ENCODE measurements around the gene NFATC2.

NFATC2 gene

GRCh38 chr20:51578145-51578459 is 35.6 kb upstream of the NFATC2 start:
- Histone ChIP-seq H3K9me3 (ENCODE audit: insufficient read depth, low read length) (no peaks in the 10 kb centered on the region; the same call in 1 of the 2 replicates), H3K79me2 (ENCODE audit: low read length) (no peaks in the 10 kb centered on the region), H4K20me1 (ENCODE audit: insufficient read depth, low read length) (no peaks in the 10 kb centered on the region), H3K4me3 (ENCODE audit: low read length) (no peak overlapping the region), H3K9ac (ENCODE audit: low read length) (no peak overlapping the region), H3K4me2 (ENCODE audit: low read length) (no peak overlapping the region), H3K36me3 (replicated peaks; ENCODE audit: low read depth, low read length) (no peaks in the 10 kb centered on the region), H2AFZ (ENCODE audit: low read depth, low read length) (no peak overlapping the region), H3K27ac (ENCODE audit: low read length) (no peak overlapping the region), H3K4me1 (ENCODE audit: low read length) (peaks cover 9% of the 10 kb centered on the region), H3K27me3 (ENCODE audit: low read depth, low read length) (no peaks in the 10 kb centered on the region)
- TF ChIP-seq CTCF (IDR thresholded peaks at IDR 0.05; ENCODE audit: low read depth, low read length) = no peak
- TF ChIP-seq EZH2phosphoT487 (IDR thresholded peaks at IDR 0.05; ENCODE audit: low read depth) = no peak

- Histone ChIP-seq H3K4me3 (ENCODE audit: low read length) (no peak overlapping the region), H3K9ac (ENCODE audit: low read length) (no peak overlapping the region), H3K4me1 (ENCODE audit: low read length) (peaks cover 9% of the 10 kb centered on the region), H3K27ac (ENCODE audit: low read length) (no peak overlapping the region), H2AFZ (ENCODE audit: low read depth, low read length) (no peak overlapping the region), H3K9me3 (ENCODE audit: insufficient read depth, low read length) (no peaks in the 10 kb centered on the region; the same call in 1 of the 2 replicates), H3K4me2 (ENCODE audit: low read length) (no peak overlapping the region), H3K79me2 (ENCODE audit: low read length) (no peaks in the 10 kb centered on the region), H3K36me3 (replicated peaks; ENCODE audit: low read depth, low read length) (no peaks in the 10 kb centered on the region), H4K20me1 (ENCODE audit: insufficient read depth, low read length) (no peaks in the 10 kb centered on the region), H3K27me3 (ENCODE audit: low read depth, low read length) (no peaks in the 10 kb centered on the region)
- TF ChIP-seq EZH2phosphoT487 (IDR thresholded peaks at IDR 0.05; ENCODE audit: low read depth) = no peak
- TF ChIP-seq CTCF (IDR thresholded peaks at IDR 0.05; ENCODE audit: low read depth, low read length) = no peak; the same call in 1 of the 2 replicates
These were observed 35.1 kb upstream of the NFATC2 start for GRCh38 chr20:51577432-51578144.

- no peak overlapping the region for H3K4me3 ChIP-seq (ENCODE audit: low read length)
- no peak overlapping the region for H2AFZ ChIP-seq (ENCODE audit: low read depth, low read length)
- H3K36me3 ChIP-seq (replicated peaks; ENCODE audit: low read depth, low read length) = no peaks in the 10 kb centered on the region
- no peak overlapping the region for H3K9ac ChIP-seq (ENCODE audit: low read length)
- no peaks in the 10 kb centered on the region for H3K27me3 ChIP-seq (ENCODE audit: low read depth, low read length)
- H3K4me2 ChIP-seq (ENCODE audit: low read length) = no peak overlapping the region
- H4K20me1 ChIP-seq (ENCODE audit: insufficient read depth, low read length) = no peaks in the 10 kb centered on the region
- TF ChIP-seq CTCF (IDR thresholded peaks at IDR 0.05; ENCODE audit: low read depth, low read length) = no peak
- H3K9me3 ChIP-seq (ENCODE audit: insufficient read depth, low read length) = no peaks in the 10 kb centered on the region; the same call in 1 of the 2 replicates
- no peaks in the 10 kb centered on the region for H3K79me2 ChIP-seq (ENCODE audit: low read length)
- peaks cover under 1% of the 10 kb centered on the region for H3K4me1 ChIP-seq (ENCODE audit: low read length)
- no peak overlapping the region for H3K27ac ChIP-seq (ENCODE audit: low read length)
These were observed 33.0 kb upstream of the NFATC2 start for GRCh38 chr20:51575486-51575885.

- no peak overlapping the region for H3K4me2 ChIP-seq (ENCODE audit: low read length)
- H3K4me1 ChIP-seq (ENCODE audit: low read length) = no peaks in the 10 kb centered on the region
- no peaks in the 10 kb centered on the region for H3K36me3 ChIP-seq (replicated peaks; ENCODE audit: low read depth, low read length)
- no peaks in the 10 kb centered on the region for H3K27me3 ChIP-seq (ENCODE audit: low read depth, low read length)
- no peak overlapping the region for H3K9ac ChIP-seq (ENCODE audit: low read length)
- no peaks in the 10 kb centered on the region; the same call in 1 of the 2 replicates for H3K9me3 ChIP-seq (ENCODE audit: insufficient read depth, low read length)
- no peak overlapping the region for H2AFZ ChIP-seq (ENCODE audit: low read depth, low read length)
- H3K79me2 ChIP-seq (ENCODE audit: low read length) = no peaks in the 10 kb centered on the region
- H3K4me3 ChIP-seq (ENCODE audit: low read length) = no peak overlapping the region
- no peak overlapping the region for H3K27ac ChIP-seq (ENCODE audit: low read length)
- H4K20me1 ChIP-seq (ENCODE audit: insufficient read depth, low read length) = no peaks in the 10 kb centered on the region
- no peak for TF ChIP-seq EZH2phosphoT487 (IDR thresholded peaks at IDR 0.05; ENCODE audit: low read depth)
- no peak for TF ChIP-seq CTCF (IDR thresholded peaks at IDR 0.05; ENCODE audit: low read depth, low read length)
These were observed 31.9 kb upstream of the NFATC2 start for GRCh38 chr20:51574248-51575033.

All from OCI-LY3 (cell line).